Glomerular visceral epithelial cell (primary cell): ENCODE measurements around the gene WFDC13.
A peak's percentile ranks its signal among the peaks of the same experiment; 100 is the strongest.
"Not testable (repeated sequence)": the region's sequence is repeated elsewhere in the genome, so short reads cannot be mapped to it uniquely, and the experiment has no call there.

Source experiments
- DNase-seq: peaks from one replicate; pipeline ENCODE4 v3.0.0-alpha.2; 2016; ENCODE audit errors: extremely low spot score

Gene WFDC13, protein sequence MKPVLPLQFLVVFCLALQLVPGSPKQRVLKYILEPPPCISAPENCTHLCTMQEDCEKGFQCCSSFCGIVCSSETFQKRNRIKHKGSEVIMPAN

DNA sequence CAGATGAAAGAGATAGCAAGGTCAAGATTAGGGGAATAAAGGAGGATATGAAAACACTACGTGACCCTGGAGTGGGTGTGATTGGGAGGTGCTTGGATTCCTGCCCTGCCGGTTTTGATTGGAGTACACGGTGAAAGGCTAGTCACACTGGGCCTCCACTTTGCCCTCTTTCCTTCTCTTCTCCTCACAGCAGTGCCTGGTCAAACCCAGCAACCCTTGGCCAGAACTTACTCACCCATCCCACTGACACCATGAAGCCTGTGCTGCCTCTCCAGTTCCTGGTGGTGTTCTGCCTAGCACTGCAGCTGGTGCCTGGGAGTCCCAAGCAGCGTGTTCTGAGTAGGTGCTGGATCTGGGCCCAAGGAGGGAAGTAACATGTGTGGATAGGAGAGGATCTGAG is at the start of gene WFDC13:
TSS of gene WFDC13 (plus strand) at position 166 of the 400 bp plus-strand sequence. CDS start at position 252, 86 bp downstream.
- no peak for DNase-seq

DNA sequence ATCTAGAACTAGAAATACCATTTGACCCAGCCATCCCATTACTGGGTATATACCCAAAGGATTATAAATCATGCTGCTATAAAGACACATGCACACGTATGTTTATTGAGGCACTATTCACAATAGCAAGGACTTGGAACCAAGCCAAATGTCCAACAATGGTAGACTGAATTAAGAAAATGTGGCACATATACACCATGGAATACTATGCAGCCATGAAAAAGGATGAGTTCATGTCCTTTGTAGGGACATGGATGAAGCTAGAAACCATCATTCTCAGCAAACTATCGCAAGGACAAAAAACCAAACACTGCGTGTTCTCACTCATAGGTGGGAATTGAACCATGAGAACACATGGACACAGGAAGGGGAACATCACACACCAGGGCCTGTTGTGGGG is 44.8 kb upstream of the WFDC13 start:
- DNase-seq, result not testable (repeated sequence)

DNA sequence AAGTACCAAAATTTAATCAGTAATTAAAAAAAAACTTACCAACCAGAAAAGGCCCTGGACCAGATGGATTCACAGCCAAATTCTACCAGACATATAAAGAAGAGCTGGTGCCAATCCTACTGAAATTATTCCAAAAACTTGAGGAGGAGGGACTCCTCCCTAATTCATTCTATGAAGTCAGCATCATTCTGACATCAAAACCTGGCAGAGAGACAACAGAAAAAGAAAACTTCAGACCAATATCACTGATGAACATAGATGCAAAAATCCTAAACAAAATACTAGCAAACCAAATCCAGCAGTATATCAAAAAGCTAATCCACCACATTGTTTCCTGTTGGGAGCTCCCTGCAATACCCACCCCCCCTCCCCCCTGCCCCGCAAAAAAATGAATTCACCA is 31.7 kb upstream of the WFDC13 start, which contains the start of gene WFDC11:
TSS of gene WFDC11 (minus strand) at position 101 of the 400 bp plus-strand sequence. CDS start 19,639 bp downstream, outside the sequence.
- DNase-seq, result no peak

DNA sequence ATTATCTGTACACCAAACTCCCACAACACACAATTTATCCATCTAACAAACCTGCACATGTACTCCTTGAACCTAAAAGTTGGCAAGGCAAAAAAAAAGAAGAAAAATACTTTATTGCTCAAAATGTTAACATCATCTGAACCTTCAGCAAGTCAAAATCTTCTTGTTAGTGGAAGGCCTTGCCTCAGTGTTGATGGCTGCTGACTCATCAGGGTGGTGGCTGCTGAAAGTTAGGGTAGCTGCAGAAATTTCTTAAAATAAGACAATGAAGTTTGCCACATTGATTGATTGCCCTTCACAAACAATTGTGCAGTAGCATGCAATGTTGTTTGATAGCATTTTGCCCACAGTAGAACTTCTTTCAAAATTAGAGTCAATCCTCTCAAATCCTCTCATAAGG is 29.1 kb upstream of the WFDC13 start:
- DNase-seq, result no peak

DNA sequence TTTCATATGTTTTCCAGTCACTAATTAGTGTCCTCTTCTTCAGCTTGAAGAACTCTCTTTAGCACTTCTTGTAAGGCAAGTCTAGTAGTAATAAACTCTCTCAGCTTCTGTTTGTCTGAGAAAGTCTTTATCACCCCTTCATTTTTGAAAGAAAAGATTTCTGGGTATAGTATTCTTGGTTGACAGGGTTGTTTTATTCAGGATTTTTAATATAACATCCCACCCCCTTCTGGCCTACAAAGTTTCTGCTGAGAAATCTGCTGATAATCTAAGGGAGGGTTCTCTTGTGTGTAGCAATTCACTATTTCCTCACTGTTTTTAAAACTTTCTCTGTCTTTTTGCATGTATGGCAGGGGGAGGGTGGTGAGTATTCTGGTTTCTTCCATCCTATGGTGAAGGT is 22.2 kb upstream of the WFDC13 start:
- no peak for DNase-seq

DNA sequence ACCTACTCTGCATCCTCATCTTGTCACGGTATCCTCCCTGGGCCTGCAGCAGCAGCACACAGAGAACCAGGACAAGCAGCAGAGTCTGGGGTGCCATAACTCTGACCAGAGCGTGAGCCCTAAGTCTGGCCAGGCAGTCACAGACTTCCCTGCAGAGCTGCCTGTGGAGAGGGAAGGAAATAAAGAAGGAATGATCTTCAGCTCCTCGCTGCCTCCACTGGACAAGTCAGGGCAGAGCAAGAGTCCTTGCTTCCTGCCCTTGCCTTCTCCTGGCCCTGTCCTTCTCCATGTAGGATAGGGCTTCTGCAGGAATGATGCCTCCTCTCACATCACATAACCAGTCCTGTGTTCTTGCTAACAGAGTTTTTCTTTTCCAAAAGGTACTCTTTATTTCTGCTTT is 15.9 kb upstream of the WFDC13 start:
- DNase-seq, result peak; percentile 9

DNA sequence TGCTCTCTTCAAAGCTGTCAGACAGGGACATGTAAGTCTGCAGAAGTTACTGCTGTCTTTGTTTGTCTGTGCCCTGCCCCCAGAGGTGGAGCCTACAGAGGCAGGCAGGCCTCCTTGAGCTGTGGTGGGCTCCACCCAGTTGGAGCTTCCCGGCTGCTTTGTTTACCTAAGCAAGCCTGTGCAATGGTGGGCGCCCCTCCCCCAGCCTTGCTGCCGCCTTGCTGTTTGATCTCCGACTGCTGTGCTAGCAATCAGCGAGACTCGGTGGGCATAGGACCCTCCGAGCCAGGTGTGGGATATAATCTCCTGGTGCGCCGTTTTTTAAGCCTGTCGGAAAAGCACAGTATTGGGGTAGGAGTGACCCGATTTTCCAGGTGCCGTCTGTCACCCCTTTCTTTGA is 8.5 kb upstream of the WFDC13 start:
- not testable (repeated sequence) for DNase-seq

DNA sequence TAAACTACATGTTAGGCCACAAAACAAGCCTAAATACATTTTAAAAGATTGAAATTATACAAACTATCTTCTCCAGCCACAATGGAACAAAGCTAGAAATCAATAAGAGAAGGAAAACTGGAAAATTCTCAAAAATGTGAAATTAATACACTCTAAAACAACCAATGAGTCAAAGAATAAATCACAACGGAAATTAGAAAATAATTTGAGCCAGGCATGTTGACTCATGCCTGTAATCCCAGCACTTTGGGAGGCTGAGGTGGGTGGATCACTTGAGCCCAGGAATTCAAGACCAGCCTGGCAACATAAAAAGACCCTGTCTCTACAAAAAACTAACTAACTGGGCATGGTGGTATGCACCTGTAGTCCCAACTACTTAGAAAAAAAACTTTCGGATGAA is 6.3 kb upstream of the WFDC13 start:
- DNase-seq, result no peak

DNA sequence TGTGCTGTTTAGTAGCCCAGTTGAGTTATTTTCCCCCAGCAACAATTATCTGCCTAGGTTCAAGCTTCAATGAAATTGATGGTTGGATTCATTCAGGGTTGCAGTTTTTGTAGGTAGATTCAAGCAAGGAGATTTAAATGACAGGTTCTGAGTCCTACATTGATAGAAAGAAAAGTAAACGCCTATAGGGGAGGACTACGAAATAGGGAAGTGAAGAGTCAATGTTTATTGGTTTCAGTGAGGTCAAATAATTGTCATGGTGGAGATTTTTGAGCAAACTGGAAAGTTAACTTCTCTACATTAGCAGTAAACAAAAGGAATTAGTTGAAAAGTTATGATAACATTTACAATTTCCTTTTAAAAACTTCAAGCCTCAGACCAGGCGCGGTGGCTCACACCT is 734 bp upstream of the WFDC13 start:
- DNase-seq, result no peak

DNA sequence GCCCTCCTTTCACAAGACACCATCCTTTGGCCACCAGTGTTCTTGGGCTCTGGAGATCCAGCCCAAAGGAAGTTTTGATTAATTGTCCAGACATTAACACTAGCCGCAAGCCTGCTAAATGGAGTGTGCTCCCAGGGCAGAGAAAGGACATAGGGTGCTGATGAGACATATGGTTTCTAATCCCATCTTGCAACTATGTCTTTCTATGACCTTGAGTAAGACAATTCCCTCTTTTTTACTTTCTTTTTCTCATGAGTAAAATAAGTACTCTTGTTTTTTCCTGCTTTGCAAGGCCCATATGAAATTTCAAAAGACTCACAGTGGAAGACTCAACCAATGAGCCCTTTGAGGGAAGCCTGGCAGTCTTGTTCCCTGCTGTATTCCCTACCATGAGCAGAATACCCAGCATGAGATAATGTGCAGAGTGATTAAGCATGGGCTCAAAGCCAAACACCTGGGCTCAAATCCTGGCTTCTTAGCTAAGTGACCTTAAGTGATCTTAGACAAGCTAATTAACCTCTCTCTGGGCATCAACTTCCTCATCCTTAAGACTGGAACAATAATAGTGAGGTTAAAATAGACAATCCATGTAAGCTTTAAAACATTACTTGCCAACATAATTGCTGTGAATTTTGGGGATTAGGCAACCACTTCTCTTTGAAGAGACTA is 3.3 kb downstream of the WFDC13 start, which contains the start of gene WFDC10B:
TSS of gene WFDC10B (minus strand) at position 51 of the 669 bp plus-strand sequence. CDS start 19,027 bp downstream, outside the sequence.
- no peak for DNase-seq

DNA sequence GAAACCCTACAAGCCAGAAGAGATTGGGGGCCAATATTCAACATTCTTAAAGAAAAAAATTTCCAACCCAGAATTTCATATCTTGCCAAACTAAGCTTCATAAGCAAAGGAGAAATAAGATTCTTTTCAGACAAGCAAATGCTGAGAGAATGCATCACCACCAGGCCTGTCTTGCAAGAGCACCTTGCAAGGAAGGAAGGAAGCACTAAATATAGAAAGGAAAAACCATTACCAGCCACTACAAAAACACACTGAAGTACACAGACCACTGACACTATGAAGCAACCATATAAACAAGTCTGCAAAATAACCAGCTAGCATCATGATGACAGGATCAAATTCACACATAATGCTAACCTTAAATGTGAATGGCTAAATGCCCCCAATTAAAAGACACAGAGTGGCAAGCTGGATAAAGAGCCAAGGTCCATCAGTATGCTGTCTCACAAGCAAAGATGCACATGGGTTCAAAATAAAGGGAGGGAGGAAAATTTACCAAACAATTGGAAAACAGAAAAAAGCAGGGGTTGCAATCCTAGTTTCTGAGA is 14.4 kb downstream of the WFDC13 start:
- DNase-seq, result not testable (repeated sequence)

DNA sequence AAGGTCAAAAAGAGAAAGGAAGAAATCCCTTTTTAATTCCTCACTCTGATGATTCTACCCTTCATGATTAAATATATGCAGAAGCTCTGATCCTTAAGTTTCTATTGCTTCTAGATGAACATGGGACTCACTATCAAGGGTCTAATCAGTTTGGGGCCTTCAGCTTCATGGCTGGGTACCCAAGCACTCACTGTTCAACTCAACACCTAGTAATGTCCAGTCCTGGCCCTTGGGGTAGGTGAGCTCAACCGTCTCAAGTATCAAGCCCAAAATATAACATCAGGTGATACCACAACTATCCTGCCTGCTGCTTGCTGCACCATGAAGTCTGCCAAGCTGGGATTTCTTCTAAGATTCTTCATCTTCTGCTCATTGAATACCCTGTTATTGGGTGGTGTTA is 20.2 kb downstream of the WFDC13 start, which contains the start of gene SPINT4:
TSS of gene SPINT4 (plus strand) at position 301 of the 400 bp plus-strand sequence. CDS start at position 322, 21 bp downstream.
- no peak for DNase-seq

DNA sequence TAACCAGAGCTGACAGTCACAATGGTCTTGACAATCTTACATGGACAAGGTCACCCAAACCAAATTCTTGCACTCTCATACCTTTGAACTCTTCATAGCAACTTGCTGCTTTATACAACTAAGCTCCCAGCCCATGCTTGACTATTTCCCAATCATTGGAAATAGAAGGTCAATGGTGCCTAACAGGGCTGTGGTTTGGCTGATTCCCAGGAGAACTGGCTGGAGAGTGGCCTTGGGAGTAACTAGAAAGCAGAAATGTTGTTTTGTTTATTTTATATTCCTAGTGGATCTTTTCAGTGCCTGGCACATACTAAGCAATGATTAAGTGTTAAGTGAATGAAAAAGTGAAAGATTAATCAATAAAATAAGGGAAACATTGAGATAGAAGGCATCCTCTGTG is 23.3 kb downstream of the WFDC13 start:
- DNase-seq, result no peak

DNA sequence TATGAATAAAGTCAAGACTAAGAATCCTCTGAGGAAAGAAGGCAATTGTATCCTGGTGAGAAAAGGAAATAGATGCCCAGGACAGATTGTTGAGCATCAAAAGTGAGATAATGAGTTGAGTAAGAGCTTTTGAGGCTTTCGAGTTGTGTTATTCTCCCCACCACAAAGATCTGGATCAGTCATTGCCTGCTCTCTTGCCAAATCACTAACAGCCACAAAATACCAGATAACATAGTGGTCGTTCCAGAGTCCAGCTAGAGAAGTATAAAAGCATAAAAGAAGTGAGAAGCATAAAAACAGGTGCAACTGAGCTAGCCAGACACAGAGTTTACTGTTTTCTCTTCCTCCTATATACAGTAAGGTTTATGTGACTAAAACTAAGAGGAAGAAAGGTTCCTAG is 25.2 kb downstream of the WFDC13 start:
- no peak for DNase-seq

DNA sequence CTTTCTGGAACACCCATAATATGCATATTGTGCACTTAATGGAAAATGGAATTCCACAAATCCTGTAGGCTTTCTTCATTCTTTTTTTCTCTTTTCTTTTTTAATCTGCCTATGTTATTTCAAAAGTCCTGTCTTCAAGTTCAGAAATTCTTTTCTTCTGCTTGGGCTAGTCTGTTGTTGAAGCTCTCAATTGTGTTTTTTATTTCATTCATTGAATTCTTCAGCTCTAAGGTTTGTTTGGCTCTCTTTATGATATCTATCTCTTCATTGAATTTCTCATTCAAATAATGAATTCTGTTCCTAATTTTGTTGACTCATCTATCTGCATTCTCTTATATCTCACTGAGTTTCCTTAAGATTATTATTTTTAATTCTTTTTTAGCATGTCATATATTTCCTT is 30.4 kb downstream of the WFDC13 start:
- DNase-seq, result no peak

DNA sequence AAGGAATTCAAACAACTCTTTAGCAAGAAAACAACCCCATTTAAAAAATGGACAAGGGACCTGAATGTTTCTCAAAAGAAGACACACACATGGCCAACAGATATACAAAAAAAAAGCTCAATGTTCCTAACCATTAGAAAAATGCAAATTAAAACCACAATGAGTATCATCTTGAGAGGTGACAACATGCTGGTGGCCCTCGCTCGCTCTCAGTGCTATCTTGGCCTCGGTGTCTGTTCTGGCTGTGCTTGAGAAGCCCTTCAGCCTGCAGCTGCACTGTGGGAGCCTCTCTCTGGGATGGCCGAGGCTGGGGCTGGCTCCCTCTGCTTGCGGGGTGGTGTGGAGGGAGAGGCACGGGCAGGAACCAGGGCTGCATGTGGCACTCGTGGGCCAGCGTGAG is 33.7 kb downstream of the WFDC13 start:
- no peak for DNase-seq

DNA sequence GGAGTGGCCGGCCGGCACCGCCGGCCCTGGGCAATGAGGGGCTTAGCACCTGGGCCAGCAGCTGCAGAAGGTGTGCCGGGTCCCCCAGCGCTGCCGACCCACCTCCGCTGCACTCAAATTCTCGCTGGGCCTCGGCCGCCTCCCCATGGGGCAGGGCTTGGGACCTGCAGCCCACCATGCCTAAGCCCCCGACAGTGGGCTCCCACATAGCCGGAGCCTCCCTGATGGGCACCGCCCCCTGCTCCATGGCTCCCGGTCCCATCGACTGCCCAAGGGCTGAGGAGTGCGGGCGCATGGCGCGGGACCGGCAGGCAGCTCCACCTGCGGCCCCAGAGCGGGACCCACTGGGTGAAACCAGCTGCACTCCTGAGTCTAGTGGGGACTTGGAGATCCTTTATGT is 34.1 kb downstream of the WFDC13 start:
- DNase-seq, result no peak

DNA sequence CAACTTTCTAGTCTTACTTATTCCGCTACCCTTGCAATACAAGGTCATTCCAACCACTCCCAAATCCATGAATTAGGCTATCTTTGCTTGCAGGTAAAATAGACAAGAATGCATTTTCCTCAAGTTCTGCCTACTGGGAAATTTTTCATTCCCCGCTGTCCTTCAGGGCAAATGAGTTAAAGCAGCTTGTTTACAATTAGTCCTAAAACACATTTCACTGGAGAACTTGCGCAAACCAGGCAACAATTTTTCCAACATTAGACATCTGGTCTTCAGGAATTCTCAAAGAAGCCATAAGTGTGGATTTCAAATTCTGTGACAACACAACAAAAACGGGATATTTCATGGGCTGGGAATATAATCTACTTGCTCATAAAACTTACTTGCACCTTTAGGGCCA is 40.8 kb downstream of the WFDC13 start:
- no peak for DNase-seq

DNA sequence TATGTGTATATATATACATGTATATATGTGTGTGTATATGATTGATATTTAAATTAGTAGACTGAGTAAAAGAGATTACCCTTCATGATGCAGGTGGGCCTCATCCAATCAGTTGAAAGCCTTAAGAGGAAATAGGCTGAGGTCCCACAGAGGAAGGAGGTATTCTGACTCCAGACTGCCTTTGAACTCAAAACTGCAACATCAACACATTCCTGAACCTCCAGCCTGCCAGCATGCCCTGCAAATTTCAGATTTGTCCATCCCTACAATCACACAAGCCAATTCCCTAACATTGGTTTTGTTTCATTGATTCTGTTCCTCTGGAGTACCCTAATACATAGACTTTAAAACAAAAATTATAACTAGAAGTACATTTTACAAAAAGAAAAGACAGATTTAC is 43.2 kb downstream of the WFDC13 start:
- no peak for DNase-seq

DNA sequence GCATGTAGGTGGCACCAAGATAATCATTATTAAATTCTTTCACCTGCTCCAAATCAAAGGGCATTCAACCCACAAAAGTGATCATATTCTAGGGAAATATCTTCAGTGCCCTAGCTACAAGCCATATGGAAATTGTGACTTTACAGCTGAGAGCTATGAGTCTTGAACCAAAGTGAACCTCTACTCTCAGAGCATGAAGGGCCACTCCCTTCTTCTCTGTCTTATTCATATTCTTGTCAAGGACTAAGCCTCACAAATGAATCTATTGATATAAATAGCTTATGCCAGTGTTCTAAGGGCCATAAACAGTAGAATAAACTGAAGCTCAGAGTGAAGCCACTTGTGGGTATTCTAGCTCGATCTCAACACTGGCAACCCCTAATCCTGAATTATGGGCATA is 49.9 kb downstream of the WFDC13 start:
- DNase-seq, result no peak

DNA sequence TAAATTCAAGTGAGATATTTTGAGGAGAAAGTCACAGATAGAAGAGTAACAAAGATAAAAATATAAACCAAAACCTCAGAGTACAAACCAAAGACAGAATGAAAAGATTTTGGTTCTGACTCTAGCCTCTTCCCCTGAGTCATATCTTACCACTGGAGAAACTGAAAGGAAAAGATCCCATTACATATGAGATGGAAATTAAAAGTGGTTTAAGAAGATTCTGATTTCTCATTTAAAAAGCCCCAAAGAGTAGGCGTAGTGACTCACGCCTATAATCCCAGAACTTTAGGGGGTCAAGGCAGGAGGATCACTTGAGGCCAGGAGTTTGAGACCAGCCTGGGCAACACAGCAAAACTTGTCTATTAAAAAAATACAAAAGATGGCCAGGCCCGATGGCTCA is 50.9 kb downstream of the WFDC13 start:
- no peak for DNase-seq

DNA sequence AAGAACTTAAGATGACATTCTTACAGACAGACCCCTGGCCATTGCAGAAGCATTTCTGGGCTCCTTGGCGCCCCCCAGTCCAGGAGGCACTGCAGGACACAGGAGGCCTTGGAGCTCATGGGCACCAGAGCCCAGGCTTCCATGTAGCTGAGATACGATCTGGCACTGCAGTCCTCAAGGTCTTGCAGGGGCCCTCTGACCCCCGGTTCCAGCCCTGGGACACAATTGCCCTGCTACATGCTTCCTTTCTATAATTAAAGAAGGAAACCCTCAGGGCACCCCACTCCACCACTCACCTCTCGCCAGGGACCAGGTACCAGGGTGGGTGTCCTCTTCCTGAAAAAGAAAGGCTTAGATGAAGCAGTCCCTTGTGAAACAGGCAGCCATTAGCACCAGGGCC is 56.3 kb downstream of the WFDC13 start:
- no peak for DNase-seq
